ENCODE results near the gene SZRD1.

Gene SZRD1

GRCh38 chr1:16447641-16448040 is 80.6 kb downstream of the SZRD1 start:
- DNase-seq: no peak
- H3K36me3 Mint-ChIP-seq: peaks cover 65 to 72% of the 10 kb centered on the region in 2 donors
- peak overlapping the region; percentile 73 for H3K27ac Mint-ChIP-seq
- ATAC-seq (replicated peaks): no peak
- no peak overlapping the region for H3K4me3 Mint-ChIP-seq
- peaks cover 37 to 69% of the 10 kb centered on the region in 2 donors for H3K4me1 Mint-ChIP-seq
- H3K9me3 Mint-ChIP-seq: no peaks in the 10 kb centered on the region
- H3K27me3 Mint-ChIP-seq: no peaks in the 10 kb centered on the region

All from stimulated activated naive B cell treated with anti-CD40 and anti-IgM and Interleukin-4, amounts not matched to agents 10 μg/mL and 1 μg/mL and 100 μg/mL, for 72 hours (primary cell).